ENCODE data around the gene DXO.

DNA sequence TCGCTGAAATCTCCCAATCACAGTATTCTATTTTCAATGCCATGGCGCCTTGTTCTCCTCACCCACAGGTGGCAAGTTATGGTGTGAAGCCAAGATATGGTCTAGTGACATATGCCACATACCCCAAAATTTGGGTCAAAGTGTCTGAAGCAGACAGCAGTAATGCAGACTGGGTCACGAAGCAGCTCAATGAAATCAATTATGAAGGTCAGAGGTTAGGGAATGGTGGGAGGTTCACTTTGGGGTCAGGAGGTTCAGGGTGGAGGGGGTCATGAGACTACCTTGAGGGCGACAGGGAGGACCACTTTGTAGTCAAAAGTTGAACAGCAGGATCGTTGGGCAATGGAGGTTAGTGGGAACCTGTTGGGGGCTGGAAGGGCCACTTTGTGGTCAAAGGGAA lies 23.6 kb downstream of the DXO start:
- no peak for TF ChIP-seq RAD21 (IDR thresholded peaks at IDR 0.05; ENCODE audit: low read depth)
- TF ChIP-seq EP300 (IDR thresholded peaks at IDR 0.05; ENCODE audit: borderline replicate concordance), result no peak
- TF ChIP-seq CEBPB (IDR thresholded peaks at IDR 0.05), result no peak
- TF ChIP-seq TAF1 (IDR thresholded peaks at IDR 0.05; ENCODE audit: low read depth), result no peak
- TF ChIP-seq REST (IDR thresholded peaks at IDR 0.05; ENCODE audit: low read depth), result no peak
- no peak for TF ChIP-seq NFIC (IDR thresholded peaks at IDR 0.05)
- no peak for TF ChIP-seq FOXM1 (IDR thresholded peaks at IDR 0.05; ENCODE audit: borderline replicate concordance, low read depth)
- no peak for TF ChIP-seq CREB1 (IDR thresholded peaks at IDR 0.05; ENCODE audit: low read depth)
- no peak for TF ChIP-seq YY1 (IDR thresholded peaks at IDR 0.05; ENCODE audit: low read depth)
- TF ChIP-seq MAX (IDR thresholded peaks at IDR 0.05), result no peak

All from Ishikawa (cell line).